ENCODE results near the gene KCNQ1OT1. TPM values are rescaled to one million over a fixed set of nuclear protein-coding genes. Genes with fewer than 3 reads are reported as not detected.

Gene KCNQ1OT1
- total and polyA plus RNA-seq, 12 donors = 0.01 to 0.73 (median 0.43) TPM

GRCh38 chr11:2652333-2653197 lies 47.2 kb downstream of the KCNQ1OT1 start:
- DNase-seq (no peak), ATAC-seq (peak in 7 of 8 donors; percentile 19 to 66 (median 49))
- H3K27ac ChIP-seq = peak overlapping the region in 3 of 10 donors; percentile 17 to 42 (median 37)
- H3K36me3 ChIP-seq = peaks cover 0 to 7% (median 0%) of the 10 kb centered on the region in 9 donors
- TF ChIP-seq, protein P1, sequence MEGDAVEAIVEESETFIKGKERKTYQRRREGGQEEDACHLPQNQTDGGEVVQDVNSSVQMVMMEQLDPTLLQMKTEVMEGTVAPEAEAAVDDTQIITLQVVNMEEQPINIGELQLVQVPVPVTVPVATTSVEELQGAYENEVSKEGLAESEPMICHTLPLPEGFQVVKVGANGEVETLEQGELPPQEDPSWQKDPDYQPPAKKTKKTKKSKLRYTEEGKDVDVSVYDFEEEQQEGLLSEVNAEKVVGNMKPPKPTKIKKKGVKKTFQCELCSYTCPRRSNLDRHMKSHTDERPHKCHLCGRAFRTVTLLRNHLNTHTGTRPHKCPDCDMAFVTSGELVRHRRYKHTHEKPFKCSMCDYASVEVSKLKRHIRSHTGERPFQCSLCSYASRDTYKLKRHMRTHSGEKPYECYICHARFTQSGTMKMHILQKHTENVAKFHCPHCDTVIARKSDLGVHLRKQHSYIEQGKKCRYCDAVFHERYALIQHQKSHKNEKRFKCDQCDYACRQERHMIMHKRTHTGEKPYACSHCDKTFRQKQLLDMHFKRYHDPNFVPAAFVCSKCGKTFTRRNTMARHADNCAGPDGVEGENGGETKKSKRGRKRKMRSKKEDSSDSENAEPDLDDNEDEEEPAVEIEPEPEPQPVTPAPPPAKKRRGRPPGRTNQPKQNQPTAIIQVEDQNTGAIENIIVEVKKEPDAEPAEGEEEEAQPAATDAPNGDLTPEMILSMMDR (IDR thresholded peaks at IDR 0.05) = no peak
- WGBS, 2 donors = 70 to 77% methylated on average over 11 of the region's 11 CpGs
- H3K4me1 ChIP-seq = peaks cover 0 to 15% (median 0%) of the 10 kb centered on the region in 9 donors
- intact Hi-C loops (cut with DNase I) = no loop called here
- peaks cover 0 to 95% (median 35%) of the 10 kb centered on the region in 11 donors for H3K9me3 ChIP-seq
- no peak overlapping the region for H3K4me3 ChIP-seq
- no peaks in the 10 kb centered on the region for H3K27me3 ChIP-seq

- Histone ChIP-seq H3K4me1 (peaks cover 0 to 15% (median 0%) of the 10 kb centered on the region in 9 donors), H3K27ac (peak overlapping the region in 4 of 10 donors; percentile 29 to 47 (median 41)), H3K9me3 (peaks cover 0 to 97% (median 37%) of the 10 kb centered on the region in 11 donors), H3K36me3 (peaks cover 0 to 7% (median 0%) of the 10 kb centered on the region in 9 donors), H3K4me3 (no peak overlapping the region), H3K27me3 (no peaks in the 10 kb centered on the region)
- ATAC-seq (peak in 6 of 8 donors; percentile 41 to 71 (median 64)), DNase-seq (no peak)
- TF ChIP-seq, protein P1 (IDR thresholded peaks at IDR 0.05) = no peak
- 81 to 83% methylated on average over 7 of the region's 7 CpGs for WGBS, 2 donors
- intact Hi-C loops (cut with DNase I) = no loop called here
These were observed 47.9 kb downstream of the KCNQ1OT1 start for GRCh38 chr11:2651826-2652271.

DNA sequence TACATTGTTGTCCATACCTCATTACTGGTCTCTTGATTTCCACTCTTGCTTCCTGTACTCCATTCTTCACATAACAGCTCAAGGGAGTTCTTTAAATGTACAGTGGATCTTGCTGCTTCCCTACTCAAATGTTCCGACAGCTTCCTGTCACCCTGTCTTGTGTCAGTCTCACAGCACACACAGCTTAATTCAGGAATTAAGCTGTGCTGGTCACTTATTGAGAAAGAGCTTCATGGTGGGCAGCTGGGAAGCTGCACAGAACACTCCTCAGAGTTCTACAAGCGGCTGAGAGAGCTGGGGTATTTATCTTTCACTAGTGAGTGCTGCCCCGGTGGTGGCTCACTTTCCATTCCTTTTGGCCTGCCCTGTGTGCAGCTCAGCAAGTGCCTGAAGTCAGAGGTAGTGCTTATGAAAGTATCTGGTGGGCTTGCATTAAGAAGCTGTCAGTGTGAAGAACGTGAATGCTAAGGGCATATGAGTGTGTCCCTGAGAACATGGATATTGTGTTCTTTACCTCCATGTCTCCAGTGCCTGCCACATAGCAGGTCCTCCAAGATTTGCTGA lies 48.7 kb downstream of the KCNQ1OT1 start:
- no peak for ATAC-seq
- no peak for DNase-seq
- H3K27ac ChIP-seq = peak overlapping the region in 1 of 10 donors; percentile 29
- H3K4me3 ChIP-seq = no peak overlapping the region
- no peaks in the 10 kb centered on the region for H3K27me3 ChIP-seq
- H3K4me1 ChIP-seq = peaks cover 0 to 15% (median 0%) of the 10 kb centered on the region in 9 donors
- intact Hi-C loops (cut with DNase I) = no loop called here
- H3K9me3 ChIP-seq = peaks cover 0 to 98% (median 42%) of the 10 kb centered on the region in 11 donors
- TF ChIP-seq, protein P1 (IDR thresholded peaks at IDR 0.05) = no peak
- H3K36me3 ChIP-seq = peaks cover 0 to 7% (median 0%) of the 10 kb centered on the region in 9 donors
- WGBS, 2 donors = 88 to 90% methylated on average over 4 of the region's 4 CpGs

DNA sequence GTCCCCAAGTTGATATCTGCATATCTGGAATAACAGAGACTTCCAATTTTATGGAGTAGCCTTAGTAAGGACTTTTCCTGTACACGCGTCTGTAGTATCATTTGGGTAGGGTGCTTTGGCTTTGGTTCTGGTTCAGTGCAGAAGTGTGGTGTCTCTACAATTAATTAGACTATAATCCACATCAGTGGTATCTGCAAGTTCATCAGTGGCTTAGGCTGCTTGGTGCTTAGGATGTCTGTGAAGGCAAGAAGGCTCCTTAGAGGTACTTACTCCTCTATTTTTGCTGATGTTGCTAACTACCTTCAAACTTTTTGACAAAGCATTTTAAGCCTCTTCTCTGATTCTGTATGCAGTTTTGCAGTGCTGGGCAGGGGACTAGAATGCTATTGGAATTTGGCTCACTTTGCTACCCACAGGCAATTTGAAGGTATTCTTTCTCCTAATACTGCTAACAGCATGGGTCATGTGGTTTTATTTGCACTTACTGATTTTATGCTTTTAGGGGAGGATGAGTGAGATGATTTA lies 49.4 kb downstream of the KCNQ1OT1 start:
- Histone ChIP-seq H3K4me3 (no peak overlapping the region), H3K9me3 (peaks cover 0 to 100% (median 44%) of the 10 kb centered on the region in 11 donors), H3K27ac (no peak overlapping the region), H3K27me3 (no peaks in the 10 kb centered on the region), H3K36me3 (peaks cover 0 to 7% (median 0%) of the 10 kb centered on the region in 9 donors), H3K4me1 (peaks cover 0 to 15% (median 0%) of the 10 kb centered on the region in 9 donors)
- WGBS, 2 donors = 99% methylated on average over 2 of the region's 2 CpGs
- intact Hi-C loops (cut with DNase I) = no loop called here
- ATAC-seq (no peak), DNase-seq (no peak)
- TF ChIP-seq, protein P1 (IDR thresholded peaks at IDR 0.05) = no peak

Data from heart right ventricle (tissue), 16 donors.